Stimulated activated CD4-positive, alpha-beta T cell treated with anti-CD3 and anti-CD28 coated beads, TNF-alpha, amount 100 ng/mL, for 1 hour (primary cell): Measurements from ENCODE around the gene RNF111.
"Not testable (repeated sequence)": the region's sequence is repeated elsewhere in the genome, so short reads cannot be mapped to it uniquely, and the experiment has no call there.

Source experiments
- DNase-seq, 3 donors: peaks; one replicate each; pipeline ENCODE4 v3.0.0-alpha.2; 2020; ENCODE audit warnings: low read depth in 3 of 3, low spot score in 1 of 3

The RNF111 gene

DNA sequence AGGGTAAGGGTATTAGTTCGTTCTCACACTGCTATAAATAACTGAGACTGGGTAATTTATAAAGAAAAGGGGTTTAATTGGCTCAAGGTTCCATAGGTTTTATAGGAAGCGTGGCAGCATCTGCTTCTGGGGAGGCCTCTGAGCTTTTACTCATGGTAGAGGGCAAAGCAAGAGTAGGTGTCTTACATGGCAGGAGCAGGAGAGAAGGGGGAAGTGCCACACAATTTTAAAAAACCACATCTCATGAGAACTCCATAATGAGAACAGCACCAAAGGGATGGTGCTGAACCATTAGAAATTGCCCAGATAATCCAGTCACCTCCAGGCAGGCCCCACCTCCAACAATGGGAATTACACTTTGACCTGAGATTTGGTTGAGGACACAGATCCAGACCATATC lies 12.2 kb downstream of the RNF111 start:
- DNase-seq: no peak

DNA sequence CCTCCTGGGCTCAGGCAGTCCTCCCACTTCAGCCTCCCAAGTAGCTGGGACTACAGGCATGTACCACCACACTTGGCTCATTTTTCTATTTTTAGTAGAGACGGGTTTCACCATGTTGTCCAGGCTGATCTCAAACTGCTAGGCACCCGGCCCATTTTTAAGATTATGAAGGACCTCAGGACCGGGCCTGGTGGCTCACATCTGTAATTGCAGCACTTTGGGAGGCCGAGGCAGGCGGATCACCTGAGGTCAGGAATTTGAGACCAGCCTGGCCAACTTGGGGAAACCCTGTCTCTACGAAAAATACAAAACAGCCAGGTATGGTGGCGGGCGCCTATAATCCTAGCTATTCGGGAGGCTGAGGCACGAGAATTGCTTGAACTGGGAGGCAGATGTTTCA lies 12.8 kb downstream of the RNF111 start:
- DNase-seq: not testable (repeated sequence)

DNA sequence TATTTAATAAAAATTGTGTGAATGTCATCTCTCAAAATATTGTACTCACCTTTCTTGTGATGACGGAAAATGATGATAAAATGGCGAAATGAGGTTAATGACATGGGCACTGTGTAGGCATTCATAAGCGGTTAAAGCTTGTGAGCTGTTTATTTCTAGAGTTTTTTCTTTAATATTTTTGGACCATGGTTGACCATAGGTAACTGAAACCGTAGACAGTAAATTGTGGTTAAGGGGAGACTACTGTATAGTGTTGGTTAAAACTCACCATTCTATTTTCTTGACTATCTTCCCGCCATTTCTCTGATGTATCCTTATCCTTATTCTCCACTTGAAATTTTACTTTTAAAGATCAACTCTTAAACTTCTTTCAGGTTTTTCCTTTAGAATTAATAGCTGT lies 14.5 kb downstream of the RNF111 start:
- no peak for DNase-seq

- DNase-seq: no peak
These were observed 15.0 kb downstream of the RNF111 start for GRCh38 chr15:59002418-59002859.

- no peak for DNase-seq
These were observed 18.1 kb downstream of the RNF111 start for GRCh38 chr15:59005579-59005978.

GRCh38 chr15:59008086-59008485 lies 20.6 kb downstream of the RNF111 start:
- DNase-seq: no peak

GRCh38 chr15:59011262-59011952 lies 23.9 kb downstream of the RNF111 start:
- no peak for DNase-seq

DNA sequence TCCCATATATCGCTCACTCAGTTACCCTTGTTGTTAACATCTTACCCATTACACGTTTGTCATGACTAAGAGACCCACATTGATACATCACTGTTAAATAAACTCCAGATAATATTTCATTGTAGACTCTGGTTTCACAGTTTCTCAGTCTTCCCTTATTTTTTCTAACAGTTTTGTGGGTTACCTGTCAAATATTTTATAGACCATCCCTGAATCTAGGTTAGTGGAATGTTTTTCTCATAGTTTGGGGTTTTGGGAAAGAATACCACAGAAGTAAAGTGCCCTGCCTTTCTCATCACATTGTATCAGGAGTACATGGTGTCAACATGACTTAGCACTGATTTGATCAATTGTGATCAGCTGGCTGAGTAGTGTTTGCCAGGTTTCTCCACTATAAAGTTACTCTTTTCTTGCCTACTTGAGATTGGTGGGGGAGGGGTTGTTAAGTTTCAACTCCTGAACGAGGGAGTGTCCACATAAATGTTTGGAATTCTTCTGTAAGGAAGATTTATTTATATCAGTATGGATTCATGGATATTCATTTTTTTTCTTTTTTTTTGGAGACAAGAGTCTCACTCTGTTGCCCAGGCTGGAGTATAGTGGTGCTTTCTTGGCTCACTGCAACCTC lies 25.9 kb downstream of the RNF111 start:
- DNase-seq: no peak

DNA sequence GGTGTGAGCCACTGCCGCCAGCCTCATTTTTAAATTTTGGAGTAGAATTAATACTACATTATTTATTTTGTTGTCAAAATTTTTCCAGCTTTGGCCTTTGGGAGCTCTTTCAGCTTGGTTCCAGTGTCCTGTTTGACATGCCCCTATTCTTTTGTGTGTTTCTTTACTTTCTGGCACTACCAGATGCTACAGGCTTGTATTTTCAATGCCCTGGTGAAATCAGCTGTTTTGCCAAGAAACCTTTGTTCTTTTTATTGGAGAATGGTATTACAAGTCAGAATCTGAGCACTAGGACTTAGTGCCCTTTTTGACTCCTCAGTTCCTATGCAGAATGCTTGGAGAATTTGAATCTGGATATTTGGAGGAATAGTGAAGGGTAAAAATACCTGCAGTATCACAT lies 26.6 kb downstream of the RNF111 start:
- no peak for DNase-seq

DNA sequence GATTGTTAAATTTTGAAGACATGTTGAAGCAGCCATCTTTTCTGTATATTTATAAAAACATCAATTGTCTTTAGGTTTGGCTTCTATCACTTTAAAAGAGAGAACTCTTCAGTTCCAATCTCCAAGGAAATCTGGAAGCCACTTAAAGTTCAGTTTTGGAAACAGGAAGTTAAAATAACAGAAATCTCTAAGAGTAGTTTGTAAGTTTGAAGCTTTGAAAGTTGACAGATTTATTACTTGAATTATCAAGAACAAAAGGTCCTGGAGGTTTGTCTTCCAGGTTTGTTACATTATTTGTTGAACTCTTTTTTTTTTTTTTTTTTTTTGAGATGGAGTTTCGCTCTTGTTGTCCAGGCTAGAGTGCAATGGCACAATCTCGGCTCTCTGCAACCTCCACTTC lies 30.0 kb downstream of the RNF111 start:
- no peak for DNase-seq

DNA sequence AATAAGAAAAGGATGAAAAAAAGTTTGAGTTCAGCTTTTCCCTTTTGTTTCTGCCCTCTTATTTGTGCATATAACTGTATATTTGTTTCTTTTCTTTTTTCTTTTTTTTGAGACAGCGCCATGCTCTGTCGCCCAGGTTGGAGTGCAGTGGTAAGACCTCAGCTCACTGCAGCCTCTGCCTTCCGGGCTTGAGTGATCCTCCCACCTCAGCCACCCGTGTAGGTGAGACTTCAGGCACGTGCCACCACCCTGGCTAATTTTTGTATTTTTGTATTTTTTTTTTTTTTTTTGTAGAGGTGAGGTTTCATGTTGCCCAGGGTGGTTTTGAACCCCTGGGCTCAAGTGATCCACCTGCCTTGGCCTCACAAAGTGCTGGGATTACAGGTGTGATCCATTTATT lies 31.4 kb downstream of the RNF111 start:
- no peak for DNase-seq

DNA sequence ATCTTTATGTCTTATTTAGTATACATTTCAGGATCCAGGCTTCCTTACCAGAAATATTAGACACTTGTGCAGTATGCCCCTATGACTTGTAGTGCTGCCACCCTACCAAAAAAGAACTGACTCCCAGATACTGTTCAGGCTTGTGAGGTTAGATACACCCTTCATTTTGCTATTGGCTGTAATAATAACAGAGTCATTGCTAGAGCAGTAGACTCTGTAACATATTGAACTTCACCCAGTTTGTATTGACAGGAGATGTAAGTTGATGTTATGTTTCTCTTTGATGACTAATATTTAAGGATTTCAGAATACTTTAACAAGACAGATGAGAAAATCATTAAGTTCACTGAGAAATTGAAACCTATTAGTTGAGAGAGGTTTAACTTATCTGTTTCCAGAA lies 32.9 kb downstream of the RNF111 start:
- no peak for DNase-seq

DNA sequence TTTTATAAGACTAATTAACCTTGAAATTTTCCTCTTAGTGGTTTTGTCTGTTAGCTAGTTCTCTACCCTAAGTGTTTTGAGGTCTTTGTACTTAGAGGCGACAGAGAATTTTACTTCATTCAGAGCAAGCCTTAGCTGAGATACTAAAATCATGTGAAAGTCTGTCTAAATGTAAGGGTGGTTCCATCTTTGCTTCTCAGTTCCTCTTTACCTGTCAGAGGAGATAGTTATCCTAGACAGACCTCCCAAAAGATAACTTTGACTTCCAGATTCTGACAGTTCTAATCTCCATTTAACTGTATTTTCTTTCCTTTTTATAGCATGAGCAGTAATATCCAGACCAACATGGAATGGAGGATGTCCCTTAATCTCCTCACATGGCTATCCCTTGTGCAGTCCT lies 34.7 kb downstream of the RNF111 start:
- DNase-seq: no peak

DNA sequence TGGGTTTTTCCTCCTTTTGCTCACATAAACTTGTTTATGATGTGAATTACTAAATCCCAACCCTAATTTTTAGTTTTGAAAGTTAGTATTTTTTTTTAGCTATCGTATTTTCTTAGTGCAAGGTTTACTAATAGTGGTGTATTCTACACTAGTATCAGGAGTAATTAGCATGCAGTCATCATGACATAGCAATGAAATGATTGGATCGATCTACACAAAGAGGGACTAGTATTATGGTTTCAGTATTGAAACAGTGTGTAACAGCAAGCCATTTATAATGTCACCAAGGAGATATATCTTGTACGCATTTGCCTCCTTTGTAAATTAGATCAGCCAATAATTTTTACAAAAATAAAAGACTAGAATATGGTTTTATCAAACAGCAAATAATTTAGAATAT lies 38.7 kb downstream of the RNF111 start:
- no peak for DNase-seq

DNA sequence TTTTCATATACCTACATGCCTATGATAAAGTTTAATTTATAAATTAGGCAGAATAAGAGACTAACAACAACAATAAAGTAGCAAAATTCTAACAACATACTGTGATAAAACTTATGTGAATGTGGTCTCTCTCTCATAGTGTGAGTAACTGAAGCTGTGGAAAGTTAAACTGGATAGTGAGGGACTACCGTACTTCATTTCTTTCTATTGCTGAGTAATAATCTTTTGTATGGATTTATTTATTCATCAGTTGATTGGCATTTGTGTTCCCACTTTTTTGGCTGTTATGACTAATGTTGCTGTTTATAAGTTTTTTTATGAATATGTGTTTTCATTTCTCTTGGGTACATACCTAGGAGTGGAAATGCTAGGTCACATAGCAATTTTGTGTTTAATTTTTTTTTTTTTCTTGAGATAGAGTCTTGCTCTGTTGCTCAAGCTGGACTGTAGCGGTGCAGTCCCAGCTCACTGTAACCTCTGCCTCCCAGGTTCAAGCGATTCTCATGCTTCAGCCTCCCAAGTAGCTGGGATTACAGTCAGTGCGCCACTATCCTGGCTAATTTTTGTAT lies 41.0 kb downstream of the RNF111 start:
- DNase-seq: no peak

GRCh38 chr15:59029554-59029953 lies 42.1 kb downstream of the RNF111 start:
- DNase-seq: no peak

DNA sequence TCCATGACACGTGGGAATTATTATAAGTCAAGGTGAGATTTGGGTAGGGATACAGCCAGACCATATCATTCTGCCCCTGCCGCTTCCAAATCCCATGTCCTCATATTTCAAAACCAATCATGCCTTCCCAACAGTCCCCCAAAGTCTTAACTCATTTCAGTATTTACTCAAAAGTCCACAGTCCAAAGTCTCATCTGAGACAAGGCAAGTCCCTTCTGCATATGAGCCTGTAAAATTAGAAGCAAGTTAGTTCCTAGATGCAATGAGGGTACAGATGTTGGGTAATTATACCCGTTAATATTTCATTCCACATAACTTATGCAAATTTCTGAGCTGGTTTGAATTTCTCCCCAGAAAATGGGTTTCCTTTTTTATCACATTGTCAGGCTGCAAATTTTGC lies 47.7 kb downstream of the RNF111 start:
- DNase-seq: no peak

DNA sequence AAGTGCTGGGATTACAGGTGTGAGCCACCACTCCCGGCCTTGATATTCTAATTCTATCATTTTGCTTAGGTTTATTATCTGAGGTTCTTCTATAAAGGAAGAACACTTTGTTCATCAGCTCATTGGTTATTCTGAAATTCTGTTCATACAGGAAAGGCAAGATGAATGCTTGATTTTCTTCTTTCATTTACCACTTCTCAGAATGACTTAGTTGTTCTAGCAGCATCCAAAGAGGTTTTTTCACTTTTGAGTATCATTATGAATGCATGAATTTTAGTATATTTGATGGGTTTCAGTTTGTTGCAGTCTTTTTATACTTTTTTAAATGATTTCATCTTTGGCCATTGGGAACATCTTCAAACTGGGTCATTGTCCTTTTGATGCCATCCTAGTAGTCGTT lies 51.8 kb downstream of the RNF111 start:
- DNase-seq: no peak

- DNase-seq: no peak
These were observed 54.6 kb downstream of the RNF111 start for GRCh38 chr15:59042041-59042440.

DNA sequence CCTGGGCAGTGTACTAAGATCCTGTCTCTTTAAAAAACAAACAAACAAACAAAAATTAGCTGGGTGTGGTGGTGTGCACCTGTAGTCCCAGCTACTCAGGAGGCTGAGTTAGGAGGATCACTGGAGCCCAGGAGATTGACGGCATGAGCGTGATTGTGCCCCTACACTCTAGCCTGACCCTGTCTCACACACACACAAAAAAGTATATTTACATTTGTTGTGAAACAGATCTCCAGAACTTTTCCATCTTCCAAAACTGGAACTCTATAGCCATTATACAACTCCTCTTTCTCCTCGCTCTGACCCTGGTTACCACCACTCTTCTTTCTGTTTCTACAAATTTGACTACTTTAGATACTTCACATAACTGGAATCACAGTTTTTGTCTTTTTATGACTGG lies 61.4 kb downstream of the RNF111 start:
- no peak for DNase-seq

GRCh38 chr15:59051873-59052861 lies 64.7 kb downstream of the RNF111 start:
- no peak for DNase-seq
